ENCODE results near the gene DDN.

GRCh38 chr12:49038291-49038955 lies 39.2 kb upstream of the DDN start:
- TF ChIP-seq CTCF (IDR thresholded peaks at IDR 0.05) (no peak), EP300 (IDR thresholded peaks at IDR 0.05) (no peak), POLR2AphosphoS5 (IDR thresholded peaks at IDR 0.05) (no peak), POLR2A (IDR thresholded peaks at IDR 0.05; ENCODE audit: low read depth) (no peak)
